ENCODE measurements around the gene TBCD. TPM values are rescaled to one million over a fixed set of nuclear protein-coding genes. Genes with fewer than 3 reads are reported as not detected.

The TBCD gene
- total and polyA plus RNA-seq, 2 donors (not counting 1 experiment from before 2014, with no cell fraction given), result 22.1 to 36.7 TPM

DNA sequence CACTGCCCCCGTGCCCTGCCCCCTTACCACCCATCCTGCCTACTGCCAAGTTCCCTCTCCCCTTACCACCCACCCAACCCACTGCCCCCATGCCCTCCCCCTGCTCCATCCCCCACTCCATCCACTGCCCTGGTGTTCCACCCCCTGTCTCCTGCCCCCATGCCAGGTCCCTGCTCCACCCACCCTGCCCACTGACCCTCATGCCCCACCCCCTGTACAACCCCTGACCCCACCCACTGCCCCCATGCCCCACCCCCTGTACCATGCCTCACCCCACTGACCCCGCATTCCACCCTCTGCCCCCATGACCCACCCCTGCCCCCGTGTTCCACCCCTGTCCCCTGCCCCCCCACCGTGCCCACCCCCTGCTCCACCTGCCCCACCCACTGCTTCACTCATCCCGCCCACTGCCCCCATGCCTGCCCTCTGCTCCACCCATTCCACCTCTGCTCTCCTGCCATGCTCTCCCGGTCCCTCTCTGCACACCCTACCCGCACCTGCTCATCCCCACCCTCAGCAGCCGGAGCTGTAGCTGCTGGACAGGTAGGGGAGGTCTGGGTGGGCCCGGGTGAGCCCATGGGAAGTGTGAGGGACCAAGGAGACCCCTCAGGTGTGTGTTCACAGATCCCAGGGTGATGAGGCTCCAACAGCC, 42.7 kb upstream of the TBCD start:
- H2AFZ ChIP-seq (ENCODE audit: low read length), result no peak overlapping the region
- H3K27ac ChIP-seq (ENCODE audit: insufficient read depth, low read length), result no peak overlapping the region
- H3K36me3 ChIP-seq (ENCODE audit: control insufficient read depth, insufficient read depth, low read length), result no peaks in the 10 kb centered on the region
- H3K4me1 ChIP-seq (ENCODE audit: control insufficient read depth, extremely low read depth, insufficient read depth, low read length), result no peaks in the 10 kb centered on the region
- no peaks in the 10 kb centered on the region for H3K9me3 ChIP-seq (ENCODE audit: control insufficient read depth, insufficient read depth, low read depth, low read length)
- no peak for DNase-seq (ENCODE audit: low read depth in 2 of 2)
- no peak overlapping the region for H3K4me2 ChIP-seq (ENCODE audit: extremely low read depth, insufficient read depth, low read length)
- TF ChIP-seq EZH2 (IDR thresholded peaks at IDR 0.05; ENCODE audit: low read length, missing control alignments), result no peak
- TF ChIP-seq, protein P1, sequence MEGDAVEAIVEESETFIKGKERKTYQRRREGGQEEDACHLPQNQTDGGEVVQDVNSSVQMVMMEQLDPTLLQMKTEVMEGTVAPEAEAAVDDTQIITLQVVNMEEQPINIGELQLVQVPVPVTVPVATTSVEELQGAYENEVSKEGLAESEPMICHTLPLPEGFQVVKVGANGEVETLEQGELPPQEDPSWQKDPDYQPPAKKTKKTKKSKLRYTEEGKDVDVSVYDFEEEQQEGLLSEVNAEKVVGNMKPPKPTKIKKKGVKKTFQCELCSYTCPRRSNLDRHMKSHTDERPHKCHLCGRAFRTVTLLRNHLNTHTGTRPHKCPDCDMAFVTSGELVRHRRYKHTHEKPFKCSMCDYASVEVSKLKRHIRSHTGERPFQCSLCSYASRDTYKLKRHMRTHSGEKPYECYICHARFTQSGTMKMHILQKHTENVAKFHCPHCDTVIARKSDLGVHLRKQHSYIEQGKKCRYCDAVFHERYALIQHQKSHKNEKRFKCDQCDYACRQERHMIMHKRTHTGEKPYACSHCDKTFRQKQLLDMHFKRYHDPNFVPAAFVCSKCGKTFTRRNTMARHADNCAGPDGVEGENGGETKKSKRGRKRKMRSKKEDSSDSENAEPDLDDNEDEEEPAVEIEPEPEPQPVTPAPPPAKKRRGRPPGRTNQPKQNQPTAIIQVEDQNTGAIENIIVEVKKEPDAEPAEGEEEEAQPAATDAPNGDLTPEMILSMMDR (conservative IDR thresholded peaks at IDR 0.05 in 1 of 2, IDR thresholded peaks at IDR 0.05 in 1 of 2; ENCODE audit: low read depth in 1 of 2, low read length in 2 of 2), result no peak
- no peaks in the 10 kb centered on the region for H3K27me3 ChIP-seq (ENCODE audit: control insufficient read depth, insufficient read depth, low read length)
- H4K20me1 ChIP-seq (ENCODE audit: control insufficient read depth, extremely low read depth, insufficient read depth, low read length), result no peaks in the 10 kb centered on the region
- H3K4me3 ChIP-seq (replicated peaks in 1 of 4; ENCODE audit: control extremely low read depth in 1 of 4, insufficient read depth in 1 of 4, low read depth in 3 of 4, low read length in 4 of 4), result no peak overlapping the region
- H3K9ac ChIP-seq (ENCODE audit: insufficient read depth, low read length), result no peak overlapping the region
- no peaks in the 10 kb centered on the region for H3K79me2 ChIP-seq (ENCODE audit: control insufficient read depth, insufficient read depth, low read length)

DNA sequence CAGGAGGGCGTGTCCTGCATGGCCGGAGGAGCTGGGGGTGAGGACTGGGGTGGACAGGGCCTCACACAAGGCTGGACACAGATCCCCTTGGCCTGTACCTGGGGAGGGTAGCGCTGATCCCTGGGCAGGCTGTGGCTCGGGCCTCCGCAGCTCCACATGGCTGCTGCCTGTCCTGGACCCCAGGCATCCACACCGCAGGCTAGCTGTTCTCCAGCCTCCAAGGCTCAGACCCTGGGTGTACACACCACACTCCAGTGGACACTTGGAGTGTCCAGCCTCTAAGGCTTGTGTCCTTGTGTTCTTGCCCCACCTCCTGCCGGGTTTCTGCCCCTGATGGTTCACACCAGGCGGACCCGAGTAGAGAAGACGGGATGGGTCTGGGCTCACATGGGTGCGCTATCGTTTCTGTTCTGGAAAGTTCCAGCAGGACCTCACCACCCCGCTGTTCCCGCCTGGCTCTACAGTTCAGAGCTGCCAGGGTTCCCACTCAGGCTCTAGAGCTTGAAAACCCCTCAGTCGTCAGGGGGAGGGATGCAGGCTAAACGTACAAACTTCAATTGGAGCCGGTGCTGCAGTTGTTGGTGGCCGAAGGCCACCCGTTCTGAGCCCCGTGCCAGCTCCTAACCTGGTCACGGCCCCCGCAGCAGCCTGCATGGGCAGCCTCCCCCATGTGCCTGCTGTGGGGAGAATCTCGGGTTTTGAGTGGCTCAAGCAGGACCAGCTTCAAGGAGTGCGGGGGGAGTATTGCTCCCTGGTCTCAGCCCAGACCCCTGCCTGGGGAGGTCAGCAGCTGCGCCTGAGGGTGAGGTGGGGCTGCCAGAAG, 42.0 kb upstream of the TBCD start:
- TF ChIP-seq, protein P1 (conservative IDR thresholded peaks at IDR 0.05 in 1 of 2, IDR thresholded peaks at IDR 0.05 in 1 of 2; ENCODE audit: low read depth in 1 of 2, low read length in 2 of 2), result no peak
- TF ChIP-seq EZH2 (IDR thresholded peaks at IDR 0.05; ENCODE audit: low read length, missing control alignments), result no peak
- Histone ChIP-seq H3K9me3 (ENCODE audit: control insufficient read depth, insufficient read depth, low read depth, low read length) (no peaks in the 10 kb centered on the region), H3K9ac (ENCODE audit: insufficient read depth, low read length) (no peak overlapping the region), H3K4me1 (ENCODE audit: control insufficient read depth, extremely low read depth, insufficient read depth, low read length) (no peaks in the 10 kb centered on the region), H2AFZ (ENCODE audit: low read length) (no peak overlapping the region), H3K36me3 (ENCODE audit: control insufficient read depth, insufficient read depth, low read length) (no peaks in the 10 kb centered on the region), H3K27ac (ENCODE audit: insufficient read depth, low read length) (no peak overlapping the region), H3K79me2 (ENCODE audit: control insufficient read depth, insufficient read depth, low read length) (no peaks in the 10 kb centered on the region), H3K27me3 (ENCODE audit: control insufficient read depth, insufficient read depth, low read length) (no peaks in the 10 kb centered on the region), H3K4me2 (ENCODE audit: extremely low read depth, insufficient read depth, low read length) (no peak overlapping the region), H3K4me3 (replicated peaks in 1 of 4; ENCODE audit: control extremely low read depth in 1 of 4, insufficient read depth in 1 of 4, low read depth in 3 of 4, low read length in 4 of 4) (no peak overlapping the region), H4K20me1 (ENCODE audit: control insufficient read depth, extremely low read depth, insufficient read depth, low read length) (no peaks in the 10 kb centered on the region)
- DNase-seq (ENCODE audit: low read depth in 2 of 2), result no peak

DNA sequence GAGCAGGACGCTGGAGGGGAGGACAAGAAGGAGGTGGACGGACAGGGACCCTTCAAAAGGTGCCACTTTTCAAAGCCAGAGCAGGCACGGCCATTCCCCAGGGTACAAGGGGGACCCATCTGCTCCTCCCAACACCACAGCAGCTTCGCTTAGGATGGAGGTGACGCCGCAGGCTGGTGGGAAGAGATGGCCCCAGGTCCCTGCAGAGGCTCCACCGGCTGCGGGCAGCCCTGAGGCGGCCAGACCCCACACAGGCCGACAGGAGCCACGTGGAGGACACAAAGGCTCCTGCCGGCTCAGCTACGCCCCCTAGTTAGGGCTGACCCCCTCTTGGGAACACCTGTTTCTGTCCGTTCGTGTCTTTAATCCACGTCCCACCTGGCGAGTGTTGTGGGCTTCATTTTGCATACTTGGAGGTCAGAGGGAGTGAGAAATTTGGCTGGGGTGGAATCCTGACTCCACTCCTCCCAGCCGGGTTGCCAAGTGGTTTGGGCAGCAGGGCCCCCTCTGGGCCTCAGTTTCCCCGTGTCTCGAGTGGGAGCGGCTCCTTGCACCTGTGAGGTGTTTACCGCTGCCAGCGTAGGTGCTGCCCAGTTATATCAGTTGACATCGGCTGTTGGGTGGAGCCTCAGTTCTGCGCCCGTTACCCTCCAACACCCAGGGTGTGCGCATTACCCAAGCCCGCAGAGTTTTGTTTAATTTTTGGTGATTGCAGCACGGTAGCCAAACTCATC, 41.2 kb upstream of the TBCD start:
- no peaks in the 10 kb centered on the region for H3K4me1 ChIP-seq (ENCODE audit: control insufficient read depth, extremely low read depth, insufficient read depth, low read length)
- no peak overlapping the region for H2AFZ ChIP-seq (ENCODE audit: low read length)
- no peak overlapping the region for H3K4me3 ChIP-seq (replicated peaks in 1 of 4; ENCODE audit: control extremely low read depth in 1 of 4, insufficient read depth in 1 of 4, low read depth in 3 of 4, low read length in 4 of 4)
- no peak overlapping the region for H3K4me2 ChIP-seq (ENCODE audit: extremely low read depth, insufficient read depth, low read length)
- TF ChIP-seq, protein P1 (conservative IDR thresholded peaks at IDR 0.05 in 1 of 2, IDR thresholded peaks at IDR 0.05 in 1 of 2; ENCODE audit: low read depth in 1 of 2, low read length in 2 of 2), result no peak
- H3K79me2 ChIP-seq (ENCODE audit: control insufficient read depth, insufficient read depth, low read length), result no peaks in the 10 kb centered on the region
- H3K27me3 ChIP-seq (ENCODE audit: control insufficient read depth, insufficient read depth, low read length), result no peaks in the 10 kb centered on the region
- H3K27ac ChIP-seq (ENCODE audit: insufficient read depth, low read length), result no peak overlapping the region
- no peak for DNase-seq (ENCODE audit: low read depth in 2 of 2)
- H4K20me1 ChIP-seq (ENCODE audit: control insufficient read depth, extremely low read depth, insufficient read depth, low read length), result no peaks in the 10 kb centered on the region
- no peaks in the 10 kb centered on the region for H3K36me3 ChIP-seq (ENCODE audit: control insufficient read depth, insufficient read depth, low read length)
- no peak overlapping the region for H3K9ac ChIP-seq (ENCODE audit: insufficient read depth, low read length)
- no peaks in the 10 kb centered on the region for H3K9me3 ChIP-seq (ENCODE audit: control insufficient read depth, insufficient read depth, low read depth, low read length)

Measured in fibroblast of lung (primary cell).